ENCODE data around the gene SP3. TPM values are rescaled to one million over a fixed set of nuclear protein-coding genes. Genes with fewer than 3 reads are reported as not detected.

SP3 gene
- total RNA-seq, 1 donor from 2014 or later = 119 TPM

DNA sequence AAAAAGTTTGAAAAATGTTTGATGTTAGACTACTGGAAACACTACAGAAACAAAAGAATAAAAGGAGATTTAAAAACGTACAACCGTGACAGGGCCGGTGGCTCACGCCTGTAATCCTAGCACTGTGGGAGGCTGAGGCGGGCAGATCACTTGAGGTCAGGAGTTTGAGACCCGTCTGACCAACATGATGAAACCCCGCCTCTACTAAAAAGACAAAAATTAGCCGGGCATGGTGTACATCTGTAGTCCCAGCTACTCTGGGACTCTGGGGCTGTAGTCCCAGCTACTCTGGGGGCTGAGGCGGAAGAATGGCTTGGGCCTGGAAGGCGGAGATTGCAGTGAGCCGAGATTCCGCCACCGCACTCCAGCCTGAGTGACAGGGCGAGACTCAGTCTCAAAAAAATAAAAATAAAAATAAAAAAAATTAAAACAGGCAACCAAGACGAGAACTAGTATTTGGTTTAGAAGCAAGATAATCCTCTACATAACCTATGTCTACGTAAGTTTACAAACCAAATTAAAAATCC is 5.8 kb downstream of the SP3 start:
- intact Hi-C loops (cut with DNase I) = no loop called here
- TF ChIP-seq, protein P1, sequence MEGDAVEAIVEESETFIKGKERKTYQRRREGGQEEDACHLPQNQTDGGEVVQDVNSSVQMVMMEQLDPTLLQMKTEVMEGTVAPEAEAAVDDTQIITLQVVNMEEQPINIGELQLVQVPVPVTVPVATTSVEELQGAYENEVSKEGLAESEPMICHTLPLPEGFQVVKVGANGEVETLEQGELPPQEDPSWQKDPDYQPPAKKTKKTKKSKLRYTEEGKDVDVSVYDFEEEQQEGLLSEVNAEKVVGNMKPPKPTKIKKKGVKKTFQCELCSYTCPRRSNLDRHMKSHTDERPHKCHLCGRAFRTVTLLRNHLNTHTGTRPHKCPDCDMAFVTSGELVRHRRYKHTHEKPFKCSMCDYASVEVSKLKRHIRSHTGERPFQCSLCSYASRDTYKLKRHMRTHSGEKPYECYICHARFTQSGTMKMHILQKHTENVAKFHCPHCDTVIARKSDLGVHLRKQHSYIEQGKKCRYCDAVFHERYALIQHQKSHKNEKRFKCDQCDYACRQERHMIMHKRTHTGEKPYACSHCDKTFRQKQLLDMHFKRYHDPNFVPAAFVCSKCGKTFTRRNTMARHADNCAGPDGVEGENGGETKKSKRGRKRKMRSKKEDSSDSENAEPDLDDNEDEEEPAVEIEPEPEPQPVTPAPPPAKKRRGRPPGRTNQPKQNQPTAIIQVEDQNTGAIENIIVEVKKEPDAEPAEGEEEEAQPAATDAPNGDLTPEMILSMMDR (IDR thresholded peaks at IDR 0.05) = no peak
- no peak for TF ChIP-seq POLR2A (IDR thresholded peaks at IDR 0.05)
- TF ChIP-seq POLR2AphosphoS5 (IDR thresholded peaks at IDR 0.05; ENCODE audit: insufficient read depth in 1 of 2, low read depth in 1 of 2) = no peak
- H3K4me1 ChIP-seq = peaks cover 86% of the 10 kb centered on the region
- no peak for DNase-seq (ENCODE audit: extremely low spot score in 2 of 2)
- H3K27me3 ChIP-seq = no peaks in the 10 kb centered on the region
- no peaks in the 10 kb centered on the region for H3K9me3 ChIP-seq
- peak overlapping the region; percentile 23 for H3K27ac ChIP-seq
- no peak overlapping the region for H3K4me3 ChIP-seq
- peaks cover 2 to 21% of the 10 kb centered on the region in 2 donors for H3K36me3 ChIP-seq

DNA sequence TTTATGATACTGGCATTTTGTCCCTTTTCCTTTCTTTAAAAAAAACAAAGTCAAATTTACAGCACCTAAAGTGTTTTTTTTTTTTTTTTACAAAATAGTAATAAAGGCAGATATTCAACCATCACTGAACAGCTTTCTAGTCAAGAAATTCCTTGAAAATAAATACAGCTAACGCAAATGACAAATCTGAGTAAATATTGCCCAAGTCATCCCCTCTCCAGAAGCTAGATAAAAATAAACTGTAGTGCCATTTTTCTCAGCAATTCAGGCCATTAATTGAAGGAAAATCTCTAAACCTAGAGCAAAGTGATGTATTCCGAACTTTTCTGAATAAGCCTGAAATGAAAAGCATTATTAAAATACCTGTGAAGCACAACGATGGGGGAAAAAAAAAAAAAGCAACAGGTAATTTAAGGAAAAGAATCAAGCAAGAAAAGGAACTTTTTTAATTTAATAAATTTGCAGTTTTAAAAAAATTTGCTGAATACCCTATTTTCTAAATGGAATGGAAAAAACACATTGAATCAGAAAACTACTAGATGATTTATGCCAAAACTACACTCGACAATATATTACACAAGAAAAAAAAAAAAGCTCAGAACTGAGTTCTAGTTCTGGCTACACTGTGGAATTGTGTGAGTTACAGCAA is 6.9 kb downstream of the SP3 start:
- intact Hi-C loops (cut with DNase I) = no loop called here
- Histone ChIP-seq H3K4me3 (no peak overlapping the region), H3K27me3 (no peaks in the 10 kb centered on the region), H3K4me1 (peaks cover 97% of the 10 kb centered on the region), H3K36me3 (peaks cover 3 to 25% of the 10 kb centered on the region in 2 donors), H3K9me3 (no peaks in the 10 kb centered on the region), H3K27ac (peak overlapping the region; percentile 15)
- no peak for TF ChIP-seq POLR2AphosphoS5 (IDR thresholded peaks at IDR 0.05; ENCODE audit: insufficient read depth in 1 of 2, low read depth in 1 of 2)
- no peak for DNase-seq (ENCODE audit: extremely low spot score in 2 of 2)

DNA sequence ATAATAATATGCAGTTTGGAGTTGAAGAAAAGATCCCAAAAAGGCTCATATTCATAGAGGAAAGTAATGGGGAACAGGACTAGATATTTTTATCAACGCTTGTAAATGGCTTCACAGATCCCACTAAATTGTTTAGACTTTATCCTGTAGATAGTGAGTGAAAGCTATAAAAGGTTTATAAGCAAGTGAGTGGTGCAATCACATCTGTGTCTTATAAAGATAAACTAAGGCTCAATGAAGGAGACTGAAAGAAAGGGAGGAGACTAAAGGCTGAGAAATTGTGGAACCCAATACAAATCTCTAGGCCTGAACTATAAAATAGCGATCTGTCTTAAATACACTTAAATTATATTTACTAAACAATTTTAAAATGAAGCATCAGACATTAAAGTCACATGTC is 7.7 kb downstream of the SP3 start:
- Histone ChIP-seq H3K27me3 (no peaks in the 10 kb centered on the region), H3K9me3 (no peaks in the 10 kb centered on the region), H3K27ac (peak overlapping the region; percentile 24), H3K4me1 (peaks cover 99% of the 10 kb centered on the region), H3K36me3 (peaks cover 3 to 33% of the 10 kb centered on the region in 2 donors), H3K4me3 (no peak overlapping the region)
- TF ChIP-seq POLR2A (IDR thresholded peaks at IDR 0.05) = no peak
- no peak for TF ChIP-seq POLR2AphosphoS5 (IDR thresholded peaks at IDR 0.05; ENCODE audit: insufficient read depth in 1 of 2, low read depth in 1 of 2)
- TF ChIP-seq, protein P1 (IDR thresholded peaks at IDR 0.05) = no peak
- DNase-seq (ENCODE audit: extremely low spot score in 2 of 2) = no peak
- intact Hi-C loops (cut with DNase I) = no loop called here

DNA sequence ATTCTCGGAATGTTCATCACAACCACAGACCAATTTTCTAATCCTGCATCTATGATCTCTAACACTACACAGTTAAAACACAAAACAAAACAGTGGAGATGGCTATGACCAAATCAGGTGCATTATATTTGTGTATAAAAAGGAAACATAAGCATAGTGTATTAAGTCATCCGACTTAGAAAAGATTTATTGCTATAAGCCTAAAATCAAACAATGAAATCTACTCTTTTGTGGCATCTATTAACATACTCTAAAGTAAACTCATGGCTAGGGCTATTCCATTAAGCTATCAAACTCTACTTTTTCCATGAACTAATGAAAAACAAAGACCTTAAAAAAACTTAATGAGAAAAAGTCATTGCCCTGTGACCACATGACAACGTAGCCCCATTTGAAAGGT is 8.7 kb downstream of the SP3 start:
- H3K27ac ChIP-seq = no peak overlapping the region
- no peaks in the 10 kb centered on the region for H3K9me3 ChIP-seq
- H3K4me1 ChIP-seq = peaks cover 100% of the 10 kb centered on the region
- no peaks in the 10 kb centered on the region for H3K27me3 ChIP-seq
- DNase-seq (ENCODE audit: extremely low spot score in 2 of 2) = no peak
- intact Hi-C loops (cut with DNase I) = no loop called here
- TF ChIP-seq POLR2AphosphoS5 (IDR thresholded peaks at IDR 0.05; ENCODE audit: insufficient read depth in 1 of 2, low read depth in 1 of 2) = no peak
- TF ChIP-seq, protein P1 (IDR thresholded peaks at IDR 0.05) = no peak
- no peak for TF ChIP-seq POLR2A (IDR thresholded peaks at IDR 0.05)
- H3K4me3 ChIP-seq = no peak overlapping the region
- peaks cover 3 to 35% of the 10 kb centered on the region in 2 donors for H3K36me3 ChIP-seq

DNA sequence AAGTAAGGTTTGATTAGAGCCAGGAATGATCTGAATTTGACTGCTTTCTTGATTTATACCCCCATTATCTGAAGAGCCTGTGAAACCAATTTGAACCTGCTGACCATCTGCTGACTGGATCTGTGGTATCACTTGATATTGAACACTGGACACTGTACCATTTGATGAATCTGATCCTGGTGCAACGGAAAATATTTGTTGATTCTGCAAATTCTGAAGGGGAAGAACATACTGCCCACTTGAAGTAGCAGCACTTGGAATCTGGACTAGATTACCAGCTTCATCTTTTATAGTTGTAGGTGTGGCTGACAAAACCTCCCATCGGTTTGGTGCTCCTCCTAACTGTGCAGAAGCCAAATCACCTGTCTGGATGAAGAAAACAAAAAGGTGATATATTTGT is 9.3 kb downstream of the SP3 start:
- intact Hi-C loops (cut with DNase I) = no loop called here

More for the DNA sequence above, 9.3 kb downstream of the SP3 start:
- no peak overlapping the region for H3K27ac ChIP-seq
- peaks cover 3 to 29% of the 10 kb centered on the region in 2 donors for H3K36me3 ChIP-seq
- no peaks in the 10 kb centered on the region for H3K27me3 ChIP-seq
- DNase-seq (ENCODE audit: extremely low spot score in 2 of 2) = no peak
- TF ChIP-seq POLR2A (IDR thresholded peaks at IDR 0.05) = no peak
- TF ChIP-seq, protein P1 (IDR thresholded peaks at IDR 0.05) = no peak
- TF ChIP-seq POLR2AphosphoS5 (IDR thresholded peaks at IDR 0.05; ENCODE audit: insufficient read depth in 1 of 2, low read depth in 1 of 2) = no peak
- H3K9me3 ChIP-seq = no peaks in the 10 kb centered on the region
- H3K4me1 ChIP-seq = peaks cover 100% of the 10 kb centered on the region
- no peak overlapping the region for H3K4me3 ChIP-seq
